ENCODE measurements around the gene ZNF575.

The ZNF575 gene

DNA sequence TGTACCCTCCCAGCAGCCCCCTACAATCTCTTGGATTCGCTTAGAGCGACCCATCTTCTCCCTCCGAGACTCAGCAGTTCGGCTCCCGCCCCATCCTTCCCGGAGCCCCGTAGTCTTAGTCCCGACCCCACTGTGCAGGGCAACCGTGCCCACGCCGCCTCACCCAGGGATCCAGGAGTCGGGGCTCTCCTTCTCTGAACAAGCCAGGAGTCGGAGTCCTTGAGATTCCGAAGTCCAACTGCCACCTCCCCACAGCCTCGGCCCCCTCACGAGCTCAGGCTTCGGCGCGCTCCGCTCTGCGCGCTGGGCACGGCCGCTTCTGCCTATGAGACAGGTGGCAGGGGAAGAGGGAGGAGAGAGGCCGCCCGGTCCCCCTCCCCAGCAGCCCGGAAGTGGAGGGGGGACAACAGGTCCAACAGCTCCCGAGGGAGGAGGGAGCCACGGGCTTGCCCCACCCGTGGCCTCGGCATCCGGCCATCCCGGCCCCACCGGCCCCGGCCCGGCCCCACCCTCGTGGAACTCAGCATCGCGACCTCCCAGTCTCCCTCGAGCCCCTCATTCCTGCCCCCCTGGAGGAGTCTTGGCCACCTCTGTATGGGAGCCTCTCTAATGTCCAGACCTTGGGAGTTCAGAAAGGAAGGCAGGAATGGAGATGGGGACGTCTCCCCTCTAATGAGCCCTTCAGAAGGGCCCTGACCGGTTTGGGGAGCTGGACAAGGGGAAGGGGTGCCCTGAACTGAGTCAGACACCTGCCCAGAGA lies 28.4 kb upstream of the ZNF575 start, which contains the start of gene PHLDB3:
Gene PHLDB3 (minus strand): TSS at position 321 of the 760 bp plus-strand sequence. CDS start 628 bp downstream, outside the sequence.
- Histone ChIP-seq H3K27ac (peak within 1 kb of the TSS; percentile 95 to 99), H3K36me3 (peaks cover 0 to 20% (median 15%) of the 10 kb centered on the region in 3 donors), H3K27me3 (no peaks in the 10 kb centered on the region), H3K4me3 (peak within 1 kb of the TSS; percentile 88 to 91), H3K4me1 (peaks cover 0 to 20% (median 14%) of the 10 kb centered on the region in 4 donors), H3K9me3 (no peaks in the 10 kb centered on the region)
- DNase-seq, result peak in 1 of 2 donors; percentile 75
- TF ChIP-seq CTCF (IDR thresholded peaks at IDR 0.05), result no peak
- intact Hi-C loops (cut with DNase I; ENCODE audit: low total_unique reads), result loop anchor here (5.0 kb wide), 1 partner anchor 42 kb away; no protein-coding TSS in a partner anchor

- Histone ChIP-seq H3K9me3 (no peaks in the 10 kb centered on the region), H3K4me1 (peaks cover 0 to 20% (median 14%) of the 10 kb centered on the region in 4 donors), H3K36me3 (peaks cover 0 to 25% (median 18%) of the 10 kb centered on the region in 3 donors), H3K27me3 (no peaks in the 10 kb centered on the region), H3K27ac (peak overlapping the region; percentile 95 to 99), H3K4me3 (peak overlapping the region; percentile 88 to 91)
- no peak for DNase-seq
- intact Hi-C loops (cut with DNase I; ENCODE audit: low total_unique reads), result no loop called here
- no peak for TF ChIP-seq CTCF (IDR thresholded peaks at IDR 0.05)
These were observed 27.9 kb upstream of the ZNF575 start for GRCh38 chr19:43505186-43505456.

DNA sequence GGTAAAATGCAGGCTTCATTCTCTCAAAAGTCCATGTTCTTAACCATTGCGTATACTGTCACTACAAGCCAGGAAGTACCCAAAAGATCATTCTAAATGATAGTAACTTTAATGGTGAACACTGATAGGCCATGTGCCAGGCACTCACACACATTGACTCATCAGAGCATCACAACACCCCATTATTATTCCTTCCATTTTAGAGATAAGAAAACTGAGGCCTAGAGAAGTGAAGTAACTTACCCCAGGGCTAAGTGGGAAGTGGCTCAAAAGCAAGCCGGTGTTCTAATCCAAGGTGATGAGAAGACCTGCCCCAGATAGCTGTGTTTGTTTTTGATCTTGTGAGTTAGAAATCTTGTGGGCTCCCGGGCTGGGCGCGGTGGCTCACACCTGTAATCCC lies 27.0 kb upstream of the ZNF575 start:
- Histone ChIP-seq H3K4me3 (no peak overlapping the region), H3K9me3 (no peaks in the 10 kb centered on the region), H3K36me3 (peaks cover 0 to 33% (median 25%) of the 10 kb centered on the region in 3 donors), H3K27me3 (no peaks in the 10 kb centered on the region), H3K27ac (no peak overlapping the region), H3K4me1 (peaks cover 0 to 20% (median 14%) of the 10 kb centered on the region in 4 donors)
- no peak for DNase-seq
- intact Hi-C loops (cut with DNase I; ENCODE audit: low total_unique reads), result no loop called here
- TF ChIP-seq CTCF (IDR thresholded peaks at IDR 0.05), result no peak

GRCh38 chr19:43506629-43507028 lies 26.4 kb upstream of the ZNF575 start:
- no peak overlapping the region for H3K27ac ChIP-seq
- intact Hi-C loops (cut with DNase I; ENCODE audit: low total_unique reads), result no loop called here
- H3K9me3 ChIP-seq, result no peaks in the 10 kb centered on the region
- H3K27me3 ChIP-seq, result no peaks in the 10 kb centered on the region
- H3K4me1 ChIP-seq, result peaks cover 0 to 20% (median 14%) of the 10 kb centered on the region in 4 donors
- TF ChIP-seq CTCF (IDR thresholded peaks at IDR 0.05), result no peak
- H3K4me3 ChIP-seq, result no peak overlapping the region
- no peak for DNase-seq
- H3K36me3 ChIP-seq, result peaks cover 0 to 40% (median 28%) of the 10 kb centered on the region in 3 donors

- no peak for DNase-seq
- no peak overlapping the region for H3K27ac ChIP-seq
- no peaks in the 10 kb centered on the region for H3K27me3 ChIP-seq
- H3K36me3 ChIP-seq, result peaks cover 0 to 40% (median 28%) of the 10 kb centered on the region in 3 donors
- TF ChIP-seq CTCF (IDR thresholded peaks at IDR 0.05), result no peak
- H3K9me3 ChIP-seq, result no peaks in the 10 kb centered on the region
- intact Hi-C loops (cut with DNase I; ENCODE audit: low total_unique reads), result no loop called here
- peaks cover 0 to 13% (median 10%) of the 10 kb centered on the region in 4 donors for H3K4me1 ChIP-seq
- no peak overlapping the region for H3K4me3 ChIP-seq
These were observed 25.1 kb upstream of the ZNF575 start for GRCh38 chr19:43507880-43508279.

All from tibial artery (tissue), 4 donors.